ENCODE measurements around the gene COL16A1.

COL16A1 gene

DNA sequence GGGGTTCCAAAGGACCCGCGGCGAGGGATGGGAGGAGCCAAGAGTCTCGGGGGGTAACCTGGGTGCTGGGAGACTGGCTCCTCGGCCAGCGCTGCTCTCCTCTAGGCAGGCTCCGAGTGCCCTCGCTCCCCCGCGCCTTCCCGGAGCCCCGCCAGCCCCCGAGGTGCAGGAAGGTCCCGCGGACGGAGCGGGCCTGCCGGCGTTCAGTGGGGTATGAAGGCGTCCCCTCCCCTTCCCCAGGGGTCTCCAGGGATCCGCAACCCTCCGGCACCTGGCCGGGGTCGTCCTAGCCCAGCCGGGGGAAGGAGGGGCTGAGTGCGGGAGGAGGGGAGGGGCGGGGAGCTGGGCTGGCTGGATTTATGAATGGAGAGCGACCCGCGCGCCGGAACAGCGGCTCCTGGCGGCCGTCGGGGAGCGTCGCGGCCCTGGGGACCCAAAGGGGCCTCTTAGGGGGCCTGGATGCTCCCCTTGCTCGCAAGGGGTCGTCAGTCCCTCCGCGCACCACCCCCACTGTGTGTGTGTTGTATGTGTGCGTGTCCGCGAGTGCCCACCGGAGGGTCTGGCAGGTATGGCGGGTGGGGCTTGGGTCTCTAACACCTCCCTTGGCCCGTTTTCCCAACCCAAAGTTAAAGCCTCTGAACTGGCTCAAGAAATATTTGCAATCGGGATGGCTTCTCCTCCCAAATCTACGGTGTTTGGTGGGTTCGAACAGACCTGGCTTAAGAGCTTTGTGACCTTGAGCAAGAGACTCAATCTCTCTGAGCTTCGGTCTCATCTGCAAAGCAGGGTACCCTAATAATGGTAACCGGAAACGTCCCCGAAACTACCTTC lies 85.7 kb downstream of the COL16A1 start:
- Histone ChIP-seq H3K36me3 (ENCODE audit: control insufficient read depth, insufficient read depth, low read length) (no peaks in the 10 kb centered on the region), H3K27me3 (ENCODE audit: control insufficient read depth, insufficient read depth, low read length) (peaks cover 5% of the 10 kb centered on the region; the same call in 1 of the 2 replicates), H3K27ac (ENCODE audit: low read length) (no peak overlapping the region), H3K4me3 (ENCODE audit: low read length) (peak overlapping the region; percentile 74; the same call in 1 of the 2 replicates), H3K4me1 (ENCODE audit: control insufficient read depth, insufficient read depth, low read length) (peaks cover 5% of the 10 kb centered on the region; the same call in 1 of the 2 replicates), H3K9me3 (ENCODE audit: control insufficient read depth, insufficient read depth, low read length) (no peaks in the 10 kb centered on the region)
- DNase-seq (ENCODE audit: low read depth, low spot score): no peak
- WGBS (ENCODE audit: insufficient coverage, insufficient read length): no CpG with 5 or more reads among the region's 56 CpGs

DNA sequence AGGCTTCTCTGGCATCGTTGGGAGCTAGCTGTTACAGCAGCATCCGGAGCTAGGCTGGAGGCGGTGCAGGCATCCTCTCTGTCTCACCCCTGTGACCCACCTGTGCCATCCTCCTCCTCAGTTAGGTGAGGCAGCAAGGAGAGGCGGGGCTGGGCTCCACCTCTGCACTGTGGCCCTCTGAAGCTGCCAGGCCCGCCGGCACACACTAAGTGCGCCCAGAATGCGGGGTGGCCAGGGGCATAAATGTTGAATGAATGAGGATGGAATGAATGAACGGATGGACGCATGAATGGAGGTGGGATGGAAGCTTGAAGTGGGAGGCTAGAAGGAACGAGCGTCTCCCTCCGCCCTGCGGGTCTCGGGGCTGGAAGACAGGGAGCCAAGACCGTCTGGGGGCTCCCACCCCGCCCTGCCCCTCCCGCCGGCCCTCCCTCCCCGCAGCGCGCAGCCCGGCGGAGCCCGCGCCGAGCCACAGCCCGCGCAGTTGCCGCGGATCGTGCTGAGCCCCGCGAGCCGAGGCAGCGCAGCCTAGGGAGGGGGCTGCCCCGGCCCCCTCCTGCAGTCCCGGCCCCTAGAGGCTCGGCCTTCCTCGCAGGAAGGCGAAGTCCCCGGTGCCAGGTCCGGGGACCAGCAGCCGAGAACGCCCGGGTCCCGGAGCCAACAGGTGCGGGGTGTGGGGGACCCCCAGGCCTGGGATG lies 86.5 kb downstream of the COL16A1 start, which contains the start of gene HCRTR1:
TSS of gene HCRTR1 (plus strand) at position 472 of the 698 bp plus-strand sequence. CDS start 1,504 bp downstream, outside the sequence.
- Histone ChIP-seq H3K4me3 (ENCODE audit: low read length) (peak within 1 kb of the TSS; percentile 74; the same call in 1 of the 2 replicates), H3K27ac (ENCODE audit: low read length) (no peak within 1 kb of the TSS), H3K4me1 (ENCODE audit: control insufficient read depth, insufficient read depth, low read length) (peaks cover 5% of the 10 kb centered on the region; the same call in 1 of the 2 replicates), H3K27me3 (ENCODE audit: control insufficient read depth, insufficient read depth, low read length) (peaks cover 5% of the 10 kb centered on the region; the same call in 1 of the 2 replicates), H3K36me3 (ENCODE audit: control insufficient read depth, insufficient read depth, low read length) (no peaks in the 10 kb centered on the region), H3K9me3 (ENCODE audit: control insufficient read depth, insufficient read depth, low read length) (no peaks in the 10 kb centered on the region)
- WGBS (ENCODE audit: insufficient coverage, insufficient read length): no CpG with 5 or more reads among the region's 48 CpGs
- no peak for DNase-seq (ENCODE audit: low read depth, low spot score)

- H3K4me3 ChIP-seq (ENCODE audit: low read length): no peak overlapping the region
- no CpG with 5 or more reads among the region's 2 CpGs for WGBS (ENCODE audit: insufficient coverage, insufficient read length)
Measured at GRCh38 chr1:31615939-31616338, 87.9 kb downstream of the COL16A1 start.

DNA sequence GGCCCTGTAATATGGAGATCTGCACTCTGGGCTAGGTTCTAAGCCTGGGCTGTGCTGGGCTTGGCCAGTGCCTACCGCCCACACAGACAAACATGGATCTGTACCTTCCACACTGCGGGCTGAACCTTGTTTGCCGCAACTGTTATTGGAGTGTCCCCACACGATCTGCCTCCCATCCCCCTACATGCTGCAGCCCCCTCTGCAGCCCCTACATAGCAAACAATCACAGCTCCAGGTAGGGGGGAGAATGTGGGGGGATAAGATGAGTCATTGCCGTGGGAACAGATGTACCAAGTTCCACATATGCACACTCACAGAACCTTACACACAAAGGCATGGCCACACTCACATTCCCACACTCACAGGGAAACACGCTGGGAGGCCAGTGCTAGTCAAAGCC lies 88.4 kb downstream of the COL16A1 start:
- no peak overlapping the region for H3K27ac ChIP-seq (ENCODE audit: low read length)
- no peak for DNase-seq (ENCODE audit: low read depth, low spot score)
- no peaks in the 10 kb centered on the region for H3K36me3 ChIP-seq (ENCODE audit: control insufficient read depth, insufficient read depth, low read length)
- H3K9me3 ChIP-seq (ENCODE audit: control insufficient read depth, insufficient read depth, low read length): no peaks in the 10 kb centered on the region
- no CpG with 5 or more reads among the region's 6 CpGs for WGBS (ENCODE audit: insufficient coverage, insufficient read length)
- peaks cover 5% of the 10 kb centered on the region; the same call in 1 of the 2 replicates for H3K4me1 ChIP-seq (ENCODE audit: control insufficient read depth, insufficient read depth, low read length)
- no peak overlapping the region for H3K4me3 ChIP-seq (ENCODE audit: low read length)
- peaks cover 5% of the 10 kb centered on the region; the same call in 1 of the 2 replicates for H3K27me3 ChIP-seq (ENCODE audit: control insufficient read depth, insufficient read depth, low read length)

More at GRCh38 chr1:31615939-31616338, 87.9 kb downstream of the COL16A1 start:
- no peak for DNase-seq (ENCODE audit: low read depth, low spot score)
- H3K27me3 ChIP-seq (ENCODE audit: control insufficient read depth, insufficient read depth, low read length): peaks cover 5% of the 10 kb centered on the region; the same call in 1 of the 2 replicates
- H3K27ac ChIP-seq (ENCODE audit: low read length): no peak overlapping the region
- H3K9me3 ChIP-seq (ENCODE audit: control insufficient read depth, insufficient read depth, low read length): no peaks in the 10 kb centered on the region
- no peaks in the 10 kb centered on the region for H3K36me3 ChIP-seq (ENCODE audit: control insufficient read depth, insufficient read depth, low read length)
- peaks cover 5% of the 10 kb centered on the region; the same call in 1 of the 2 replicates for H3K4me1 ChIP-seq (ENCODE audit: control insufficient read depth, insufficient read depth, low read length)

- Histone ChIP-seq H3K4me1 (ENCODE audit: control insufficient read depth, insufficient read depth, low read length) (peaks cover 5% of the 10 kb centered on the region; the same call in 1 of the 2 replicates), H3K27ac (ENCODE audit: low read length) (no peak overlapping the region), H3K36me3 (ENCODE audit: control insufficient read depth, insufficient read depth, low read length) (no peaks in the 10 kb centered on the region), H3K4me3 (ENCODE audit: low read length) (no peak overlapping the region), H3K27me3 (ENCODE audit: control insufficient read depth, insufficient read depth, low read length) (peaks cover 5% of the 10 kb centered on the region; the same call in 1 of the 2 replicates), H3K9me3 (ENCODE audit: control insufficient read depth, insufficient read depth, low read length) (no peaks in the 10 kb centered on the region)
- DNase-seq (ENCODE audit: low read depth, low spot score): no peak
- no CpG with 5 or more reads among the region's 8 CpGs for WGBS (ENCODE audit: insufficient coverage, insufficient read length)
Measured at GRCh38 chr1:31614414-31615005, 89.3 kb downstream of the COL16A1 start.

DNA sequence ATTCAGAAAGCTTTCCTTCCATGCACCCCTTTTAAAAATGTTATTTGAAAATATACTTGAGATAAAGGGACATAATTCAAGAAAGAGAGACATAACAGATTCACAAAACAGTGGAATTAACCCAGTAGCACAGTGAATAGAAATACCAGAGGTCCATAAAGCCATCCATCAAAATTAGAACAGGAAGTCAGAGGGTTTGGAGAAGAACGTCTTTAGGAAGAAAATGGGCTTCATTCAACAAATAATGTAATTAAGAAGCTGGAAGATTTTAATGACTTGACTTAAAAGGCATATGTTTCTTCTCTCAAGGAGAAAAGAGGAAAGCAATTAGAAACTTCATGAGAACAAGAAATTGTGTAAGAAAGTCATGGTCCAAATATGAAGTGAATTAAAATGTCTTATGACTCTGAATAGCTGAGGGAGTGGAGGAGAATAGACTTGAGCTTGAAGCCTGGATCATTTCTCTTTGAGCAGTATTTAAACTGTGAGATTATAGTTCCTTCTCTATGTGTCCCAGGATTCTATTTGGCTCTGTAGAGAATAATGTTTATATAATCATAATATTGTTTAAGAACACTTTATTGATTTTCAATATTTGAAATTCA lies 94.2 kb downstream of the COL16A1 start:
- Histone ChIP-seq H3K4me3 (ENCODE audit: low read length) (no peak overlapping the region), H3K27me3 (ENCODE audit: control insufficient read depth, insufficient read depth, low read length) (no peaks in the 10 kb centered on the region), H3K9me3 (ENCODE audit: control insufficient read depth, insufficient read depth, low read length) (no peaks in the 10 kb centered on the region), H3K36me3 (ENCODE audit: control insufficient read depth, insufficient read depth, low read length) (no peaks in the 10 kb centered on the region), H3K27ac (ENCODE audit: low read length) (no peak overlapping the region), H3K4me1 (ENCODE audit: control insufficient read depth, insufficient read depth, low read length) (0 out of 2 replicates have a peak, but pooled peaks cover 1% of the 10 kb centered on the region)
- no CpG with 5 or more reads among the region's 1 CpG for WGBS (ENCODE audit: insufficient coverage, insufficient read length)
- DNase-seq (ENCODE audit: low read depth, low spot score): no peak

- H3K36me3 ChIP-seq (ENCODE audit: control insufficient read depth, insufficient read depth, low read length): no peaks in the 10 kb centered on the region
- no peak overlapping the region for H3K4me3 ChIP-seq (ENCODE audit: low read length)
- H3K27ac ChIP-seq (ENCODE audit: low read length): no peak overlapping the region
- no peak for DNase-seq (ENCODE audit: low read depth, low spot score)
- no peaks in the 10 kb centered on the region for H3K4me1 ChIP-seq (ENCODE audit: control insufficient read depth, insufficient read depth, low read length)
- H3K9me3 ChIP-seq (ENCODE audit: control insufficient read depth, insufficient read depth, low read length): no peaks in the 10 kb centered on the region
- WGBS (ENCODE audit: insufficient coverage, insufficient read length): no CpG with 5 or more reads among the region's 5 CpGs
- no peaks in the 10 kb centered on the region for H3K27me3 ChIP-seq (ENCODE audit: control insufficient read depth, insufficient read depth, low read length)
Measured at GRCh38 chr1:31607360-31607759, 96.5 kb downstream of the COL16A1 start.

DNA sequence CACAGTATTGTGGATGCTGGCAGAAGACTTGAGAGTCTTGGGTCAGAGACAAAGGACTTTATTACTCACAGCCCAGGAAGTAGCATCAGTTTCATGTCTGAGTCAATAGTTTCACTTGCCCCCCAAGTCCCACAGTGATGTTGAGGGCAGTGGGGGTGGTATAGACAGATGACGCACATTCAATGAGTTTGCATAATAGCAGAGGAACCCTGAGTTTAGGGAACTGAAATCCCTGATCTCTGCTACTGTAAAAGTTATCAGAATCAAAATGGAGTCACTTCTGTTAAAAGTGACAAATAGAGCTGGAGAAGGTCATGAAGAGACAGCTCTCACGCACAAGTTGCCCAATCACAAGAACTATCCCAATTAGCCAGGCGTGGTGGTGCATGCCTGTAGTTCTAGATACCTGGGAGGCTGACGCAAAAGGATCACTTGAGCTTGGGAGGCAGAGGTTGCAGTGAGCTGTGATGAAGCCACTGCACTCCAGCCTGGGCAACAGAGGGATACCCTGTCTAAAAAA lies 97.8 kb downstream of the COL16A1 start:
- Histone ChIP-seq H3K36me3 (ENCODE audit: control insufficient read depth, insufficient read depth, low read length) (no peaks in the 10 kb centered on the region), H3K27me3 (ENCODE audit: control insufficient read depth, insufficient read depth, low read length) (no peaks in the 10 kb centered on the region), H3K27ac (ENCODE audit: low read length) (no peak overlapping the region), H3K9me3 (ENCODE audit: control insufficient read depth, insufficient read depth, low read length) (no peaks in the 10 kb centered on the region), H3K4me1 (ENCODE audit: control insufficient read depth, insufficient read depth, low read length) (no peaks in the 10 kb centered on the region), H3K4me3 (ENCODE audit: low read length) (no peak overlapping the region)
- no CpG with 5 or more reads among the region's 4 CpGs for WGBS (ENCODE audit: insufficient coverage, insufficient read length)
- no peak for DNase-seq (ENCODE audit: low read depth, low spot score)

Measured in iPS DF 6.9 (cell line).